Measurements from ENCODE around the gene C1RL.

- TF ChIP-seq, protein P1, sequence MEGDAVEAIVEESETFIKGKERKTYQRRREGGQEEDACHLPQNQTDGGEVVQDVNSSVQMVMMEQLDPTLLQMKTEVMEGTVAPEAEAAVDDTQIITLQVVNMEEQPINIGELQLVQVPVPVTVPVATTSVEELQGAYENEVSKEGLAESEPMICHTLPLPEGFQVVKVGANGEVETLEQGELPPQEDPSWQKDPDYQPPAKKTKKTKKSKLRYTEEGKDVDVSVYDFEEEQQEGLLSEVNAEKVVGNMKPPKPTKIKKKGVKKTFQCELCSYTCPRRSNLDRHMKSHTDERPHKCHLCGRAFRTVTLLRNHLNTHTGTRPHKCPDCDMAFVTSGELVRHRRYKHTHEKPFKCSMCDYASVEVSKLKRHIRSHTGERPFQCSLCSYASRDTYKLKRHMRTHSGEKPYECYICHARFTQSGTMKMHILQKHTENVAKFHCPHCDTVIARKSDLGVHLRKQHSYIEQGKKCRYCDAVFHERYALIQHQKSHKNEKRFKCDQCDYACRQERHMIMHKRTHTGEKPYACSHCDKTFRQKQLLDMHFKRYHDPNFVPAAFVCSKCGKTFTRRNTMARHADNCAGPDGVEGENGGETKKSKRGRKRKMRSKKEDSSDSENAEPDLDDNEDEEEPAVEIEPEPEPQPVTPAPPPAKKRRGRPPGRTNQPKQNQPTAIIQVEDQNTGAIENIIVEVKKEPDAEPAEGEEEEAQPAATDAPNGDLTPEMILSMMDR (IDR thresholded peaks at IDR 0.05) = no peak
- no peak for TF ChIP-seq EZH2 (IDR thresholded peaks at IDR 0.05; ENCODE audit: borderline replicate concordance, insufficient read depth, low read depth, low read length, poor library complexity, severe bottlenecking)
These were observed 41.8 kb upstream of the C1RL start for GRCh38 chr12:7150841-7151240.

Data from B cell (primary cell).